Cerebellar nuclear complex (tissue), 1 donor: Measurements from ENCODE around the gene GNA14.
"Not testable (repeated sequence)": the region's sequence is repeated elsewhere in the genome, so short reads cannot be mapped to it uniquely, and the experiment has no call there.

Experiments used
- DNase-seq, 2 experiments: peaks; one replicate each; lab custom pipeline; 2025; lab: John Stamatoyannopoulos, UW

GNA14 gene

GRCh38 chr9:77402286-77402685 lies 245.8 kb downstream of the GNA14 start:
- DNase-seq: no peak

GRCh38 chr9:77399964-77400363 lies 248.2 kb downstream of the GNA14 start:
- no peak for DNase-seq

GRCh38 chr9:77398581-77398980 lies 249.5 kb downstream of the GNA14 start:
- DNase-seq: not testable (repeated sequence)

- no peak for DNase-seq
Observed at GRCh38 chr9:77392328-77392727, 255.8 kb downstream of the GNA14 start.

GRCh38 chr9:77391834-77392233 lies 256.3 kb downstream of the GNA14 start:
- DNase-seq: no peak

- no peak for DNase-seq
Observed at GRCh38 chr9:77386187-77386586, 261.9 kb downstream of the GNA14 start.

GRCh38 chr9:77384406-77384805 lies 263.7 kb downstream of the GNA14 start:
- no peak for DNase-seq

GRCh38 chr9:77375956-77376532 lies 272.1 kb downstream of the GNA14 start:
- DNase-seq: no peak

- no peak for DNase-seq
Observed at GRCh38 chr9:77374266-77374665, 273.9 kb downstream of the GNA14 start.
